ENCODE data around the gene PLOD3. TPM values are rescaled to one million over a fixed set of nuclear protein-coding genes. Genes with fewer than 3 reads are reported as not detected.

Gene PLOD3, protein sequence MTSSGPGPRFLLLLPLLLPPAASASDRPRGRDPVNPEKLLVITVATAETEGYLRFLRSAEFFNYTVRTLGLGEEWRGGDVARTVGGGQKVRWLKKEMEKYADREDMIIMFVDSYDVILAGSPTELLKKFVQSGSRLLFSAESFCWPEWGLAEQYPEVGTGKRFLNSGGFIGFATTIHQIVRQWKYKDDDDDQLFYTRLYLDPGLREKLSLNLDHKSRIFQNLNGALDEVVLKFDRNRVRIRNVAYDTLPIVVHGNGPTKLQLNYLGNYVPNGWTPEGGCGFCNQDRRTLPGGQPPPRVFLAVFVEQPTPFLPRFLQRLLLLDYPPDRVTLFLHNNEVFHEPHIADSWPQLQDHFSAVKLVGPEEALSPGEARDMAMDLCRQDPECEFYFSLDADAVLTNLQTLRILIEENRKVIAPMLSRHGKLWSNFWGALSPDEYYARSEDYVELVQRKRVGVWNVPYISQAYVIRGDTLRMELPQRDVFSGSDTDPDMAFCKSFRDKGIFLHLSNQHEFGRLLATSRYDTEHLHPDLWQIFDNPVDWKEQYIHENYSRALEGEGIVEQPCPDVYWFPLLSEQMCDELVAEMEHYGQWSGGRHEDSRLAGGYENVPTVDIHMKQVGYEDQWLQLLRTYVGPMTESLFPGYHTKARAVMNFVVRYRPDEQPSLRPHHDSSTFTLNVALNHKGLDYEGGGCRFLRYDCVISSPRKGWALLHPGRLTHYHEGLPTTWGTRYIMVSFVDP
- total RNA-seq, result 64.4 and 114 TPM in 2 replicates

DNA sequence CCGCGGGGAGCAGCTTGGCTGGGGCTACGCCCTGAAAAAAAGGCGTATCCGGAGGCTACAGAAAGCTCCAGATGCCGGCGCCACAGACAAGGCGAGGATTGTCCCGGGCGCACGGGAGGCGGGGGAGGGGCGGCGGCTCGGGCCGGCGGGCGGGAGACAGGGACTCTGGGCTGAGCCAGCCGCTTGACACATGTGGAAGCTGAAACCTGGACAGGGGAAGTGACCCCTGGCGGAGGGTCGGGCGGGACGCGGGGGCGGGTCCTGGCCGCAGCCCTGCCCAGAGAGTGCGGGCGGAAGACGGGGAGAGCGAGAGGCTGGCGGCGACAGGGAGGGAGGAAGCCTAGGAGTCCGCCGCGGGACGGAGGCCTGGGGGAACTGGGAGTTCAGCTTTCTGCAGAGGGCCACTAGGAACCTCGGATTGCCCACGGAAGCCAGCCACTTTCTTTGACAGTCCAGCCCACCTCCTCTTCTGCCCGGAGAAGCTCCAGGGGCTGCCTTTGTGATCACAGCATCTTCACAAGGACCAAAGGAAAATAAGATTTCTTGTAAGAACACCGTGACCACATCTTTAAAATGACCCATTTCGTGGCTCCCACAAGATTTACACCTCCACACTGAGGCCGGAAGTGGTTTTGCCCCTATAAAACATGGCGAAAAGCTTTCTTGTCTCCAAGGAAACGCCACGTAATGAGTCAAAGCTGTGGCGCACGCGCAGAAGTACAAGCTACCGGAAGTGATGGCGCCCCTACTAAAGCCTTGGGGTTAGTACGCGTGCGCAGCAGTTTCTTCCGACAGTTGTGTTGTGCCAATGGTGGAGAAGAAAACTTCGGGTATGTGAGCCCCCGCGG lies at the start of gene PLOD3, which contains the start of gene ZNHIT1:
Gene PLOD3 (minus strand): TSS at position 194 of the 848 bp plus-strand sequence. CDS start 307 bp downstream, outside the sequence.
Gene ZNHIT1 (plus strand): TSS at position 778 of the 848 bp plus-strand sequence. CDS start 31 bp downstream, at position 809.

DNA sequence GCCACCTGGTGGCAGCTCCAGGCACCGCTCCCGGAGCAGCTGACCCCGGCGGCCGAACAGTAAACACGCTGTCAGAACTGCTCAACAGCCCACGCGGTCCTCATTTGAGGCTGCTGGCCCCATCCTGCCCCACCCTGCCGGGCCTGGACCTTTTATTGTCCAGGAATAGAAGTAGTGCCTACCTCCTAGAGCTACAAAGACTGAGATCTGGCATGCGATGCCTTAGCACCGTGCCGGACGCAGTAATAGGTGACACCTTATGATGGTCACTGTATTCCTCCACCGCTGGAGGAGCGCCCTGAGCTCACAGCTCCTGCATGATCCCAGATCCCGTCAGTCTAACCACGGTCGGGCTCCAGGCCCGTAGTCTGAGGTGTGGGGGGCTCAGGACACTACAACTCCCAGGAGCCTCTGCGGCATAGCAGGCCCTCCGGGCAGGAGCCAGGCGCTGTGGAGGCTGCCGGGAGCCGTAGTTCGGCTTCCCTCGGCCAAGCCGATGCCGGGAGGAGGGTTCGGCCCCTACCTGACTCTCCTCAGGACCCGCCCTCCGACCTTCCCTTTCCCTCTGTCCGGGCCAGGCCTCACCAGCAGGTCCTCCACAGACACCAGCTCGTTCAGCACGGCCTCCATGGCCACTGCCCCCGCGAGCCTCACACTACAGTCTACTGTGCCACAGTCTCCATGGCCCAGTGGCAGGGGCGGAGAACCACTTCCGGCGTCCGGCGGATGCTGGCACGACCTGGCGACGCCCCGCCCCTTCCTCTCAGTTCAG lies 27.2 kb upstream of the PLOD3 start, which contains the start of gene FIS1:
Gene FIS1 (minus strand): TSS at position 707 of the 772 bp plus-strand sequence. CDS start 77 bp downstream, at position 630.

DNA sequence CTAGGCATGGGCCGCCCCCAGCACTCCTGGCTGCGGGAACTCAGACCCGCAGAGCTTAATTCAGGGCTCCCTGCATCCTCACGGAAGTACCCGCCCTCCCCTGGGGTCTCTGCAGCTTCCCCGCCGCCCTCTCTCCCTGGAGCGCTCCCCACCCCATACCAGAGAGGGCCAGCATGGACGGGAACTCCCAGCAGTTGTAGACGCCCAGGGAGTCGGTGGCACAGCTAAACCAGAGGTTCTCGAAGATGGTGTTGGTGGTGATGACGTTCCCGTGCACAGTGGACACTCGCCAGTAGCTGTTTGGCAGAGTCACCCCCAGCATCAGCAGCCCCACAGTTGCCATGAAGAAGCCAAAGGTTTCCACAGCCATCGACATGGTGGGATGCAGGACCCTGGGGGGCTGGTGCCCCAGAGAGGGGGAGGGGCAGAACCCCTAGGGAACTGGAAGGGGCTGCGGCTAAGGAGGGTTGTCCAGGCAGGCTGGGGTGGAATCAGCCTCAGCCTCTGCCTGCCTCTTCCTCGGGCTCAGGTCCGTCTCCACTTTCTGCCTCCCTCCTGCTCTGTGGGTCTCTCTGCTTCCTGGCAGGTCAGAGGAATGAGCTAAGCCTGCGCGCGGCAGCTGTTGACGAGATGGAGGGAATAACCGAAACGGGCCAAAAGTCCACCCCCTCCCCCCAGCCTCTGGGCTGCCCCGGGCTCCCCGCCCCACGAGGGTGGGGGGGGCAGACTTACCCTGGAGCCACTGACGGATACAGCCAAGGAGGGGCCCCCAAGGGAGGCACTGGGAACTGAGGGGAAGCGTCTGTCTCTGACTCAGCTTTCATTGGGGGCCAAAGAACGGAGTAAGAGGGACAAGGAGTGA lies 20.1 kb upstream of the PLOD3 start, which contains the start of gene CLDN15:
Gene CLDN15 (minus strand): TSS at position 597 of the 862 bp plus-strand sequence. CDS start 221 bp downstream, at position 376.

DNA sequence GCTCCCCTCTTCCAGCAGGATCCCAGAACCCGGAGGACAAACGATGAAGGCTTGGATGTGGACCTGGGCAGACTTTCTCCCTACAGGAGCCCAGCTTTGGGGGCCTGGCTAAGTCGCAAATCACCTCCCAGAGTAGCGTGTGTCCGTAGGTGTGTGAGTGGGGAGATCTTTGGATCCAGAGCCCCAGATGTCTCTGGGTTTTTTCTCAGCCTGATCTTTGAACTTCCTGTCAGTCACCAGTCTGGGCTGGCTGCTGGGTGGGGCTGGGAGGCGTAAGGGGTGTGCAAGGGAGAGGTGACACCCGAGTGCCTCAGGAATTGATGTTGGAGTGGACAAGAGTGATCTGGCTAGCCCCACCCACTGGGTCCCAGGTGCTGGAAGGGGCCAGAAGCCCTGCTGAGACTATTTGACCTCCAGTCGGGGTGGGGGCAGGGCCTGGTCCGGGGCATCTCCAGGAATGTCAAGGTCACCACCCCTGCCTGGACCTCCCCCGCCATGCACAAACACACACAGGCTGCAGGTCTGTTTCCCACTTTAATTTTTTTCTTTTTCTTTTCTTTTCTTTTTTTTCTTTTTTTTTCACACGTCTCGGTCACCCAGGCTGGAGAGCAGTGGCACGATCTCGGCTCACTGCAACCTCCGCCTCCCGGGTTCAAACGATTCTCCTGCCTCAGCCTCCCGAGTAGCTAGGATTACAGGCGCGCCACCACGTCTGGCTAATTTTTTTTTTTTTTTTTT lies 16.4 kb downstream of the PLOD3 start, which contains the start of gene MOGAT3:
Gene MOGAT3 (minus strand): TSS at position 175 of the 738 bp plus-strand sequence. CDS start 182 bp downstream, outside the sequence.

DNA sequence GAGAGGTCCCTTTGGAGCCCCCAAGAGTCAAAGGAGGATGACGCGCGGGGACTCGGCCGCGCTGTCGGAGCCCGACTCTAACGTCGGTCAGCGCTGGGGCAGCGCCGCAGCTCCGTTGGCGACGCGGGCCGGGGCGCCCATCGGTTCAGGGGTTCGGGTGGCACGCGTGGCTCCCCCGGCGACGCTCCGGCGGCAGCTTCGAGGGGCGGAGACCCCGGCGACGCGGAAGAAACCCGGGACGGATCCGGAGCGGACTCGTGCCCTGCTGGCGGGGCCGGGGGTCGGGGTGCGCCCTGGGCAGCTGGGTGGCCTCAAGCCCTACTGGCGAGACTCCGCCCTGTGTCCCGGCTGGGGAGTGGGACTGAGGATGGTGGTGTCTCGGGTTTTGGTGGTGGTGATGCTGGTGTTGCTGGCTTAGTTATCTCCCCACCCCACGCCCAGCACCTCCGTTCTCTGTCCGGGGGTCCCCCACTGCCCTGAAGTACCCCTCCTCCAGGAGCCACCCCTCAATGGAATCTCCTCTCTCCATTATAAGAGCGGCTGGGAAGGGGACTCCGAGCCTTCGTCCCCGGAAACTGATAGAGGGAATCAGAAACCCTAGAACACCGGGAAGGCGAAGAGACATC lies 37.1 kb downstream of the PLOD3 start, which contains the start of gene NAT16:
Gene NAT16 (minus strand): TSS at position 164 of the 626 bp plus-strand sequence. CDS start 5,486 bp downstream, outside the sequence.

DNA sequence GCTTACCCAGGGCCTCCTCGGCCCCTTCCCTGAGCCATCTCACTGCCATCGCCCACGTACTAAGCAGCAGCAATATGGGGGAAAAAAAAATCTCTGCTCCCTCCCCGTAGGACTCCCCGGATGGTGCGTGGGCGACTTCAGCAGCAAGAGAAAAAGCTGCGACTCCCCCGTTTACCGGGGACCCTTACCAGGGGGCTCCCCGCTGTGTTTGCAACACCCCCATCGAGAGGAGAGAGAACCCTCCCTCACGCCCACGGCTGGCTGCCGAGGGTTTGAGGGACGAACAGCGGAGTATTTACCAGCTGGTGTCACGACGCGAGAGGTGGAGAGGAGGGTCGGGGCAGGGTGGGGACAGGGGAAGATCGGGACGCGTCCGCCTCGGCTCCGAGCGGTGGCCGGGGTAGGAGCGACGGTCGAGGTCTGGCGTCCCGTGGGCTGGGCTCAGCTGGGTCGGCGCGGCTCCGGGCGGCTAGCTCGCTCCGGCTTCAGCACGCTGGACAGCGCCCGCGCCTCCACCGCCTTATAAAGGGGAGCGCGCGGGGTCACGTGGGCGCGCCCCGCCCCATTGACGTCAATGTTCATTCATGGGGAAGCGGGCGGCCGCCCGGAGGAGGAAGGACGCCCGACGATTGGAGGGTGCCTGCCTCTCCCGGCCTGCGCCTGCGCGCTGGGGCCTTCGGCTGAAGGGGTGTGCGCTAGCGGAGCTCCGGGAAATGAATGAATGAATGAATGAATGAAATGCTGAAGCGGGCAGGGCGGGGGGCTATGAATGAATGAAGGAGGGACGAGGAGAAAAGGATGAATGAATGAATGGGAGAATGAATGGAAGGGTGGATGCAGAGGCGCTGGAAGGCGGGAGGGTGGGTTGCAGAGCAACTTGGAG lies 52.1 kb downstream of the PLOD3 start, which contains the start of gene VGF:
Gene VGF (minus strand): TSS at position 495 of the 883 bp plus-strand sequence. CDS start 726 bp downstream, outside the sequence.

Other genes with a start within 250 kb of the PLOD3 start
- 0.57 and 0.92 TPM in 2 replicates for gene MUC12, start 248.0 kb downstream of the PLOD3 start, total RNA-seq
- under 0.01 TPM in 1 of 2 replicates, not detected in the other for gene MUC17, start 197.5 kb downstream of the PLOD3 start, total RNA-seq
- gene TRIM56, start 132.1 kb downstream of the PLOD3 start, total RNA-seq, result 21.6 and 22.3 TPM in 2 replicates
- gene SERPINE1, start 90.5 kb downstream of the PLOD3 start, total RNA-seq, result 233 and 240 TPM in 2 replicates
- 167 and 187 TPM in 2 replicates for gene AP1S1, start 63.1 kb downstream of the PLOD3 start, total RNA-seq
- 0.14 and 0.18 TPM in 2 replicates for gene VGF, start 52.0 kb downstream of the PLOD3 start, total RNA-seq
- not detected in 2 replicates for gene NAT16, start 37.3 kb downstream of the PLOD3 start, total RNA-seq
- gene MOGAT3, start 16.5 kb downstream of the PLOD3 start, total RNA-seq, result not detected in 2 replicates
- 108 and 109 TPM in 2 replicates for gene ZNHIT1, start 584 bp upstream of the PLOD3 start, total RNA-seq
- 1.8 and 2.6 TPM in 2 replicates for gene CLDN15, start 20.2 kb upstream of the PLOD3 start, total RNA-seq
- gene FIS1, start 27.5 kb upstream of the PLOD3 start, total RNA-seq, result 227 and 306 TPM in 2 replicates
- gene IFT22, start 104.2 kb upstream of the PLOD3 start, total RNA-seq, result 24.0 and 29.8 TPM in 2 replicates
- gene COL26A1, start 145.3 kb upstream of the PLOD3 start, total RNA-seq, result not detected in 2 replicates

Measured in smooth muscle cell of bladder (primary cell).